Pons (tissue), 1 donor: ENCODE data around the gene GDPGP1.
"Not testable (repeated sequence)": the region's sequence is repeated elsewhere in the genome, so short reads cannot be mapped to it uniquely, and the experiment has no call there.

ENCODE experiments used
- DNase-seq: peaks from one replicate; pipeline ENCODE4 v3.0.0-alpha.2; 2016; ENCODE audit warnings: low spot score

The GDPGP1 gene, protein sequence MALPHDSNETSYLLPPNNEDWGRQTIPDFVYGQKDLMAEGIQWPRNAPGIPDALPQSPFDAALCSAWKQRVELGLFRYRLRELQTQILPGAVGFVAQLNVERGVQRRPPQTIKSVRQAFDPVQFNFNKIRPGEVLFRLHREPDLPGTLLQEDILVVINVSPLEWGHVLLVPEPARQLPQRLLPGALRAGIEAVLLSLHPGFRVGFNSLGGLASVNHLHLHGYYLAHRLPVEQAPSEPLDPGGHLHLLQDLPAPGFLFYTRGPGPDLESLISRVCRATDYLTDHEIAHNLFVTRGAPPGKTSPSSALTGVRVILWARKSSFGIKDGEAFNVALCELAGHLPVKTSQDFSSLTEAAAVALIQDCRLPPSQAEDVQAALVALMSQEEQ

GRCh38 chr15:90234096-90234988 is at the start of gene GDPGP1:
Gene GDPGP1, plus strand, starts transcription at chr15:90234209. Its CDS starts 6,700 bp downstream, at chr15:90240909.
- DNase-seq: peak; percentile 38

GRCh38 chr15:90184786-90185704 is 49.0 kb upstream of the GDPGP1 start:
- DNase-seq: peak; percentile 41

GRCh38 chr15:90187257-90187868 is 46.6 kb upstream of the GDPGP1 start:
- no peak for DNase-seq

DNA sequence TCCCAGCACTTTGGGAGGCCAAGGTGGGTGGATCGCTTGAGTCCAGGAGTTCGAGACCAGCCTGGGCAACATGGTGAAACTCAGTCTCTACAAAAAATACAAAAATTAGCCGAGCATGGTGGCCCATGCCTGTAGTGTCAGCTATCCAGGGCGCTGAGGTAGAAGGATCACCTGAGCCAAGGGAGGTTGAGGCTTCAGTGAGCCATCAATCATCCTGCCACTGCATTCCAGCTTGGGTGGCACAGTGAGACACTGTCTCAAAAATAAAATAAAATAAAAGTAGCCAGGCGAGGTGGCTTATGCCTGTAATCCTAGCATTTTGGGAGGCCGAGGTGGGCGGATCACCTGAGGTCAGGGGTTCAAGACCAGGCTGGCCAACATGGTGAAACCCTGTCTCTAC is 45.9 kb upstream of the GDPGP1 start:
- not testable (repeated sequence) for DNase-seq

GRCh38 chr15:90188914-90189748 is 44.9 kb upstream of the GDPGP1 start:
- DNase-seq: no peak

- DNase-seq: no peak
These were observed 44.1 kb upstream of the GDPGP1 start for GRCh38 chr15:90189781-90190467.

GRCh38 chr15:90190606-90191343 is 43.2 kb upstream of the GDPGP1 start:
- DNase-seq: no peak

DNA sequence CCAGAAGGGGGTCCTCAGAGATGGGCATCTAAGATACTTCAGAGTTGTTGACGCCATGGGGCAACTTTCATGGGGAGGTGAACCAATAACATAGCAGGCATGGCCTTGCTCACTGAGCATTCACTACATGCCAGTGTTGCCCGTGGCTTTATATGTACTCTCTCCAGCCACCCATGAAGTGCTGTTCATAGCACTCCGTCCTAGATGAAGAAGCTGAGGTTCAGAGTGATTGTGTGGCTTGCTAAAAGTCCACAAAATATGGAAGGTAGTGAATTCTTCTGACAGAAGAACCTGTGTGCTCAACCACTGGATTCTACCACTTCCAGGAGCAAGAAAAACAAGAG is 42.7 kb upstream of the GDPGP1 start:
- no peak for DNase-seq

- DNase-seq: peak; percentile 94
These were observed 42.1 kb upstream of the GDPGP1 start for GRCh38 chr15:90191794-90192509.

DNA sequence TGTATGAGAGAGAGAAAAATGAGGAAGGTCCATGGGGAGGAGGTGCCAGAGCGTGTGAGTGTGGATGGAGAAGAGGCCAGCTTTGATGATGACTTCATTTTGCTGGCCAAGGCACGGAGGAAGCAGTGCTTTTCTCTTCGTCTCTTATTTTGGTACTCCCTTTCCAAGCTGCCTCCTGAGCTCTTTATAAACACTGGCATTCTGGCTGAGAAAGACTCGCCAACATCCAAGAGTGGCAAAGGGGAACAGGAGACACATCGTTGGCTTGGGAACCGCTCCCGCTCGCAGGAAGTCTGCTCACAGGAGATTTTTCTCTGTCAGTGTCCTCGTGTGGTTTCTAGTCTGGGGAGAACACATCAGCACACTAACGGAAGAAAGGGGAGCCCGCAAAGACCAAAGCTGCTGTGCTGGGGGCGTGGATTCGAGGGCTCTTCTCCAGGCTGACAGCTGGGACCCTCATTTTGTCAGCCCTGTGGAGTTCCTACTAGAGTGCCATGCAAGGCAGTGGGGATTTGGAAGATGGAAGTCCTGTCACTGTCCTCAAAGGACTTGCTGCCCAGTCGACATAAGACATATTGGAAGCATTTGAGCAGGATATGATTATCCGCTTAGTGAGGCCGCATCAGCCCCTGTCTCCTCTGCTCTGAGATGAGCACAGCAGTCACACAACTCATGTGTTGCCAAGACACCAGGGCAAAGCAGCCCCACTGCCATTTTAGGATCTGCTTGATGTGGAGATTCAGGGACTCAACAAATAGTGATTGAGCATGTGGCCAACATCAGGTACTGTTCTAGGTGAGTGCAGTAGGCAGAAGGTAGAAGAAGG is 40.8 kb upstream of the GDPGP1 start:
- peak; percentile 73 for DNase-seq

GRCh38 chr15:90194655-90195054 is 39.4 kb upstream of the GDPGP1 start:
- DNase-seq: no peak

- DNase-seq: peak; percentile 37
These were observed 33.4 kb upstream of the GDPGP1 start for GRCh38 chr15:90200534-90201129.

DNA sequence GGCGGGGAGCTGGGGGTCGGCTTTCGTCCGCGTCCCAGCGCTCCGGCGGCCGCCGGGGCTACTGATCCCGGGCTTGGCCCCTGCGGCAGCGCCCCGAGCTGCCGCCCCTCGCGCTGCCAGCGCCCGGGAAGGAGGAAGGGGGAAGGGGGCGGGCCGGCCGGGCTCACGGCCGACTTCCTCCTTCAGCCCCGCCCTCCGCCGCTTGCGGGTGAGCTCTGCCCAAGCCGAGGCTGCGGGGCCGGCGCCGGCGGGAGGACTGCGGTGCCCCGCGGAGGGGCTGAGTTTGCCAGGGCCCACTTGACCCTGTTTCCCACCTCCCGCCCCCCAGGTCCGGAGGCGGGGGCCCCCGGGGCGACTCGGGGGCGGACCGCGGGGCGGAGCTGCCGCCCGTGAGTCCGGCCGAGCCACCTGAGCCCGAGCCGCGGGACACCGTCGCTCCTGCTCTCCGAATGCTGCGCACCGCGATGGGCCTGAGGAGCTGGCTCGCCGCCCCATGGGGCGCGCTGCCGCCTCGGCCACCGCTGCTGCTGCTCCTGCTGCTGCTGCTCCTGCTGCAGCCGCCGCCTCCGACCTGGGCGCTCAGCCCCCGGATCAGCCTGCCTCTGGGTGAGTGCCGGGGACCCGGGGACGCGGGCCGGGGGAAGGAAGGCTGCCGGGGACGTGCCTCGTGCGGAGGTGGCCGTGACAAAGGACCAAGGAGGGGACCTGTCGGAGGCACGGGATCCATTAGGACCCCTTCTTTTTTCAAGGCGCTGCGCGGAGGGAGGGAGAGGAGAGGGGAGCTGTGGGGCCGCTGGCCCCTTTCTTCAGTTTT is 32.7 kb upstream of the GDPGP1 start, which contains the start of gene SEMA4B:
SEMA4B (plus strand) TSS at position 201 of the 814 bp plus-strand sequence; CDS start at position 450, 249 bp downstream.
- DNase-seq: peak; percentile 61

GRCh38 chr15:90201944-90202375 is 32.0 kb upstream of the GDPGP1 start:
- DNase-seq: no peak

GRCh38 chr15:90202929-90203328 is 31.1 kb upstream of the GDPGP1 start:
- no peak for DNase-seq

DNA sequence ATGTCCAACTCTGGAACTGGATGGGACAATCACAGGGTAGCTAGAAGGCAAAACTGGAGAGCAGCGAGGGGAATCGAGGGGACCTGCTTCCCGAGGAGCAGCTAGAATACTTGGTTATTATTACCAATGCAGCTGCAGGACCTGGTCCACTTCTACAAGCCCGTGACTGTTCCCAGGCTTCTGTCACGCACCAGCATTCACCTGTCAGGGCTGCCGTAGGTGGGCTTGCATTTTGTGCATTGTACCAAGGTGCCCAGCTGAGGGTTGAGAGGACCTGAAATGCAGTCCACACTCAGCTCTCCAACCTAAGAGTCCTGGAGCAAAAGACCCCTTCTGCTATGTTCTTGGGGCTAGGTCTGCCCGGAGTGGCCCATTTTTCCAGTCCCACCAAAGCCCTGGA is 30.5 kb upstream of the GDPGP1 start:
- no peak for DNase-seq
